ENCODE data around the gene IL17B.
A peak's percentile ranks its signal among the peaks of the same experiment; 100 is the strongest.
"Not testable (repeated sequence)": the region's sequence is repeated elsewhere in the genome, so short reads cannot be mapped to it uniquely, and the experiment has no call there.

IL17B gene

GRCh38 chr5:149399775-149400174 is 20.7 kb upstream of the IL17B start:
- DNase-seq: no peak

DNA sequence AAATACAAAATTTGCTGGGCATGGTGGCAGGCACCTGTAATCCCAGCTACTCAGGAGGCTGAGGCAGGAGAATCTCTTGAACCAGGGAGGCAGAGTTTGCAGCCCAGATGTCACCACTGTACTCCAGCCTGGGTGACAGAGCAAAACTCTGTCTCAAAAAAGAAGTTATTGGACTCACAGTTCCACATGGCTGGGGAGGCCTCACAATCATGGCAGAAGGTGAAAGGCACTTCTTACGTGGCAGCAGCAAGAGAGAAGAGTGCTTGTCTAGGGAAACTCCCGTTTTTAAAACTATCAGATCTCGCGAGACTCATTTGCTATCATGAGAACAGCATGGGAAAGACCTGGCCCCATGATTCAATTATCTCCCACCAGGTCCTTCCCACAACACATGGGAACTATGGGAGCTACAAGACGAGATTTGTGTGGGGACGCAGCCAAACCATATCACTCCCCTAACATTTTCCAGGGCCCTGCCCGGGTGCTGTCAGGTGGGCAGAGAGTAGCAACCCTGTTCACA is 19.7 kb upstream of the IL17B start:
- not testable (repeated sequence) for DNase-seq

DNA sequence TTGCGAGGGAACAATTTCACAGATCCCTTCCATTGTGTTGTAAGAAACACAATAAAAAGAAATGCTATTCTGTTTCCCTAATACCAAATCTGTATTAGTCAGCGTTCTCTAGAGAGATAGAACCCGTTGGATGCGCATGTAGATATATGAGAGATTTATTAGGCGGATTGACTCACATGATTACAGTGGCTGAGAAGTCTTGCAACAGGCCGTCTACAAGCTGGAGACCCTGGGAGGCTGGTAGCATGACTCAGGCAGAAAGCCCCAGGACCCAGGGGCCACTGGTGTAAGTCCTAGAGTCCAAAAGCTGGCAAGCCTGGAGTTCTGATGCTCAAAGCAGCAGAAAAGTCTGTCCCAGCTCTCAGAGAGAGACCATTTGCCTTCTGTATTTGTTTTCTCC is 18.4 kb upstream of the IL17B start:
- DNase-seq: peak; percentile 74

GRCh38 chr5:149394996-149395395 is 15.9 kb upstream of the IL17B start:
- not testable (repeated sequence) for DNase-seq

DNA sequence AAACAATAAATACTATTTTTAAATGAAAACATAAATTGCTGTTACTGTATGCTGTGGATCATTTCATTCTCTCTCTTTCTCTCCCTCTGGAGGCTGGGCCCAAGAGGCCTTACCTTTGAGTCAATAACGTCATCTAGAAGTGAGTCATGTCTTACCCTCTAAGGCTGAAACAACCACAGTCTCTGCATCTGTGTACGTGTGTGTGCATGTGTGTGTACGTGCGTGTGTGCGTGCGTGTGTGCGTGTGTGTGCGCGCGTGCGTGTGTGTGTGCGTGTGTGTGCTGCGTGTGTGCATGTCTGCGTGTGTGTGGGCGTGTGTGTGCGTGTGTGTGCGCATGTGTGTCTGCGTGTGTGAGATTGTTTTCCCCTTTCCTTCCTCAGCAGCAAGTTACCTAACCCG is 13.6 kb upstream of the IL17B start:
- DNase-seq: no peak

DNA sequence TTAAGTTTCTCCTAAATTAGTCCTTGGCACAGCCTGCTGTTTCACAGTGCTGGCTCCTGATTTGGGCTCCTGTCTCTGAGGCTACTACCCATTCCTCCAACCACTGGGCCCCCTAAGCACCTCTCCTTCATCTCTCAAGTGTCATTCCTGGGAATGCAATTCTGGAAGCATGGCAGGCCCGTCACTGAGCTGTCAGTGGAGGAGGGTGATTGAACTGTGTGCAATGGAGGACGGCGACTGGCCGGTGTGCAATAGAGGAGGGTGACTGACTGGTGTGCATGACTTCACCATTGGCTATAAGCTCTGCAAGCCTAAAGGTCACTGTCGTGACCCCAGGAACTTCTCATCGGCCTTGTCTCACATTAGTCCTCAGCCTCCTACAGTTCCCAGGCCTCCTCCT is 12.4 kb upstream of the IL17B start:
- DNase-seq: no peak

- DNase-seq: not testable (repeated sequence)
Measured at GRCh38 chr5:149391076-149391475, 12.0 kb upstream of the IL17B start.

GRCh38 chr5:149389552-149390495 is 10.7 kb upstream of the IL17B start:
- DNase-seq: no peak

- no peak for DNase-seq
Measured at GRCh38 chr5:149388498-149389190, 9.6 kb upstream of the IL17B start.

DNA sequence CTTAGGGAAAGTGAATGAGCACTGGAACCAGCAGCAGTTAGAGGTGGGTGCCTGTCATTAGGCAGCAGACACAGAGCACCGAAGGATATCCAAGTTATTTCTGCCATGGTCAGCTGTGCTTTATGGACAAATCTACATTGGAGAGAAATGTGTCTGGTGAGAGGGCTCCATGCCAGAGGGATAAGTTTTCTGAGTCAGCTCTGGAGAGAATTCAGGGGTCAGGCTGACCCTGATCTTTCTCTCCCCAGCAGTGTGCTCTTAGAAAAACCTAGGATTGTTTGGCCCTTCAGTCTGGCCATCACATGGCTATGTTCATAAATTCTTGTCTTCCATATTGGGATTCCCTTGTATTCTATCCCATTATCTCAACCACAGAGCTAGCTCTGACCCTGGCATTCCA is 8.9 kb upstream of the IL17B start:
- no peak for DNase-seq

- DNase-seq: no peak
Measured at GRCh38 chr5:149387081-149387631, 8.1 kb upstream of the IL17B start.

GRCh38 chr5:149386166-149386565 is 7.1 kb upstream of the IL17B start:
- no peak for DNase-seq

- no peak for DNase-seq
Measured at GRCh38 chr5:149383399-149383798, 4.3 kb upstream of the IL17B start.

DNA sequence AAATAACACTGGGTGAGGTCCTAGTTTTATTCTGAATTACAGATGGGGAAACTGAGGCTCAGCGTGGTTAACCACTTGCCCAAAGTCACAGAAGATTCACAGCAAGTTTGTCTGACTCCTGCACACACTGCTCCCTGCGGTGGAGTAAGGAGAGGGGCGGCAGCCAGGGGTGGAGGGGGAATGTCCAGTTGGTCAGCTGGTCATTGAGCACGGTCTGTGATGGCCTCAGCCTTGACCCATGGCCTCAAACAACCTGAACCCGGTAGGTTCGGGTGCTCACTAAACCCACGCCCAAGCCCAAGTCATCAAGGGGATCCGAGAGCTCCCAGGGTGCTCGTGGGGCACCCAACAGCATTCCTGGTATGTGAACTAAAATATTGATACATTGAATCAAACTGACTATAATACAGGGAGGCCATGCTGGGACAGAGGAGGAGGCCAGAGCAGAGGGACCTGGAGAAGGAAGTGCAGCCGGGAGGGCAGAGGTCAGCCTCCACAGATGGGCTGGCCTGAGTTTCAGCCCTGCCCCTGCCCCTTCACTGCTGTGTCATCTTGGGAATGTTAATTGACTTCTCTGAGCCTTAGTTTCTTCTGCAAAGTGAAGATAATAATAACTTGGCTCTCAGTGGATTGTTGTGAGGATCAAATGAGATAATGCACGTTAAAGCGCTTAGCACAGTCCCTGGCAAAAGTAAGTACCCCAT is 3.6 kb upstream of the IL17B start:
- DNase-seq: no peak

DNA sequence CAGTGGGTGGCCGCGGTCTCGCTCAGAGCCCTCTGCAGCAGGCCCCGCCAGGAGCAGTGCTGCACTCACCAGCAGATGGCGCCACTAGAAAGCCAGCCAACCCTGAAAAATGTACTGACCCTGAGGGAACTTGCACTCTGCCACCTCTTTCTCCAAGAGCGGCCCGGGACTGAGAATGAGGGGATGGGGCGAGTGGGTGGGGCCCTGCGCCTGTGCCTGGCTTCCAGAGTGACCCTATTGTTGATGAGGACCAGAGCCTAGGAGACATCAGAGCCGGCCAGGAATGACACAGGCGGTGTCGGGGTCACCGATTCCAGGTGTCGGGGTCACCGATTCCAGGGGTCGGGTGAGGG is 2.9 kb upstream of the IL17B start:
- peak; percentile 52 for DNase-seq

- no peak for DNase-seq
Measured at GRCh38 chr5:149381261-149381985, 2.3 kb upstream of the IL17B start.

DNA sequence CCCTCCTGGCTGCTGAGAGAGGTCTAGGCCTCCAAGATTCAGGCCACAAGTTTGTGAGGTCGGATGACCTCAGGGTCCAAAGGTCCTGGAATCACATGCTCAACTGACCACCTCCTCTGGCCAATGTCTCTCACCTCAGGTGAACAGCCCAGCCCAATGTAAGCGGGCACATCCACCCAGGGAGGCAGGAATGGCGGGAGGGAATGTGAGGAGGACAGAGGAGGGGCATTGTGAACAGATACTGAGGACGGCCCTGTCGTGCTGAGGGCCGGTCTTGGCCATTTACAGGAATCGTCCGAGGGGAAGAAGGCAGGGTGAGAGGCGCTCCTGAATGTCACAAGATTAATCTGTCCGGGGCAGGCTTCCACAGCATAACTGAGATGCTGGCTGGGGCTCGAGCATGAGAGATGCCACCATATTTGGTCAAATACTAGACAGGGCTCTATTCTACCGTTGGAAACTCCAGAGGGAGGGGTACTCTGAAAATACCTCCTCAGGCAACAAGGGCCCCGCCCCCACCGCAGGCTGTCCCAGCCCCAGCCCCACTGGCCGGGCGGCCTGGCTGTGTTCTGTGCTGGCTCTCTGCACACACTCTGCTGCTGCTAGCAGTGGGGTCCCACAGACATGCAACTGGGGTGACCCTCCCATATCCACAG is 1.5 kb upstream of the IL17B start:
- no peak for DNase-seq

DNA sequence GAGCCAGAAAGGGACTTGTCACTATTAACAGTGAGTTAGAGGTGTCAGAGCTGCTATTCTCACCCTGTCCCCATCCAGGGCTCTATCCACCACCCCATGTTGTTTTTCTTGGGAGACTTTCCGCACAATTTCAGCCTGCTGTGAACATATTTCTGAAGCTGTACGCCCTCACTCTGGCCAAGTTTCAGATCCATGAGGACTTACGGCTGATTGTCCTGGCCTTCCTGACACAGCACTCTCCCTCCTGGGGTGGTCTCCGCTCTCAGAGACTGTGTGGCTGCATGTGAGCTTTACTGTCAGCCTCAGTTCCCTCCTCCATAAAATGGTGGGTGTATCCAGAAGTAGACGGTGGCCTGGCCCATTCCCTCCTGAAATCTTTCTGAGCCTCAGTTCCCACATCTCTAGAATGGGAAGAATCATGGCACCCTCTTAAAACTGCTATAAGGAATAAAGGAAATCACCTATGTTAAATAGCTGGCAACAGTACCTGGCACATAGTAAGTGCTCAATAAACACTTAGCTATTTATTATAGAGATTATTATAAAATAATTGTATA is 804 bp upstream of the IL17B start:
- DNase-seq: no peak

- DNase-seq: no peak
Measured at GRCh38 chr5:149378241-149378820, 761 bp downstream of the IL17B start.

GRCh38 chr5:149376711-149377447 is 2.2 kb downstream of the IL17B start:
- DNase-seq: no peak

Measured in GOT3 (cell line).